ENCODE results near the gene MAP3K9.

- TF ChIP-seq, protein P1, sequence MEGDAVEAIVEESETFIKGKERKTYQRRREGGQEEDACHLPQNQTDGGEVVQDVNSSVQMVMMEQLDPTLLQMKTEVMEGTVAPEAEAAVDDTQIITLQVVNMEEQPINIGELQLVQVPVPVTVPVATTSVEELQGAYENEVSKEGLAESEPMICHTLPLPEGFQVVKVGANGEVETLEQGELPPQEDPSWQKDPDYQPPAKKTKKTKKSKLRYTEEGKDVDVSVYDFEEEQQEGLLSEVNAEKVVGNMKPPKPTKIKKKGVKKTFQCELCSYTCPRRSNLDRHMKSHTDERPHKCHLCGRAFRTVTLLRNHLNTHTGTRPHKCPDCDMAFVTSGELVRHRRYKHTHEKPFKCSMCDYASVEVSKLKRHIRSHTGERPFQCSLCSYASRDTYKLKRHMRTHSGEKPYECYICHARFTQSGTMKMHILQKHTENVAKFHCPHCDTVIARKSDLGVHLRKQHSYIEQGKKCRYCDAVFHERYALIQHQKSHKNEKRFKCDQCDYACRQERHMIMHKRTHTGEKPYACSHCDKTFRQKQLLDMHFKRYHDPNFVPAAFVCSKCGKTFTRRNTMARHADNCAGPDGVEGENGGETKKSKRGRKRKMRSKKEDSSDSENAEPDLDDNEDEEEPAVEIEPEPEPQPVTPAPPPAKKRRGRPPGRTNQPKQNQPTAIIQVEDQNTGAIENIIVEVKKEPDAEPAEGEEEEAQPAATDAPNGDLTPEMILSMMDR (IDR thresholded peaks at IDR 0.05), result no peak
- TF ChIP-seq, protein P2, sequence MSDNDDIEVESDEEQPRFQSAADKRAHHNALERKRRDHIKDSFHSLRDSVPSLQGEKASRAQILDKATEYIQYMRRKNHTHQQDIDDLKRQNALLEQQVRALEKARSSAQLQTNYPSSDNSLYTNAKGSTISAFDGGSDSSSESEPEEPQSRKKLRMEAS (CRISPR knock-in tag; IDR thresholded peaks at IDR 0.05), result no peak
- TF ChIP-seq CREB1 (CRISPR knock-in tag; IDR thresholded peaks at IDR 0.05) (no peak), JAZF1 (CRISPR knock-in tag; IDR thresholded peaks at IDR 0.05) (no peak), AR (CRISPR knock-in tag; IDR thresholded peaks at IDR 0.05) (no peak), USF2 (CRISPR knock-in tag; IDR thresholded peaks at IDR 0.05) (no peak), ZNF232 (CRISPR knock-in tag; IDR thresholded peaks at IDR 0.05) (no peak), SP1 (CRISPR knock-in tag; conservative IDR thresholded peaks at IDR 0.05) (no peak), PRDM15 (CRISPR knock-in tag; IDR thresholded peaks at IDR 0.05) (no peak), JUN (CRISPR knock-in tag; IDR thresholded peaks at IDR 0.05) (no peak), ATF3 (CRISPR knock-in tag; conservative IDR thresholded peaks at IDR 0.05) (no peak)
- TF ChIP-seq, protein P3, sequence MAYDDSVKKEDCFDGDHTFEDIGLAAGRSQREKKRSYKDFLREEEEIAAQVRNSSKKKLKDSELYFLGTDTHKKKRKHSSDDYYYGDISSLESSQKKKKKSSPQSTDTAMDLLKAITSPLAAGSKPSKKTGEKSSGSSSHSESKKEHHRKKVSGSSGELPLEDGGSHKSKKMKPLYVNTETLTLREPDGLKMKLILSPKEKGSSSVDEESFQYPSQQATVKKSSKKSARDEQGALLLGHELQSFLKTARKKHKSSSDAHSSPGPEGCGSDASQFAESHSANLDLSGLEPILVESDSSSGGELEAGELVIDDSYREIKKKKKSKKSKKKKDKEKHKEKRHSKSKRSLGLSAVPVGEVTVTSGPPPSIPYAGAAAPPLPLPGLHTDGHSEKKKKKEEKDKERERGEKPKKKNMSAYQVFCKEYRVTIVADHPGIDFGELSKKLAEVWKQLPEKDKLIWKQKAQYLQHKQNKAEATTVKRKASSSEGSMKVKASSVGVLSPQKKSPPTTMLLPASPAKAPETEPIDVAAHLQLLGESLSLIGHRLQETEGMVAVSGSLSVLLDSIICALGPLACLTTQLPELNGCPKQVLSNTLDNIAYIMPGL (CRISPR knock-in tag; IDR thresholded peaks at IDR 0.05), result no peak
These were observed 16.4 kb downstream of the MAP3K9 start for GRCh38 chr14:70792939-70793338.

Data from WTC11 (cell line).